GM19452 (cell line): Measurements from ENCODE around the gene PCYT2.

ENCODE experiments used
- ATAC-seq: cut with Tn5 transposase; IDR thresholded peaks from one replicate; pipeline ENCODE4 v1.9.1; 2021; ENCODE audit not compliant: unreplicated experiment

PCYT2 gene

DNA sequence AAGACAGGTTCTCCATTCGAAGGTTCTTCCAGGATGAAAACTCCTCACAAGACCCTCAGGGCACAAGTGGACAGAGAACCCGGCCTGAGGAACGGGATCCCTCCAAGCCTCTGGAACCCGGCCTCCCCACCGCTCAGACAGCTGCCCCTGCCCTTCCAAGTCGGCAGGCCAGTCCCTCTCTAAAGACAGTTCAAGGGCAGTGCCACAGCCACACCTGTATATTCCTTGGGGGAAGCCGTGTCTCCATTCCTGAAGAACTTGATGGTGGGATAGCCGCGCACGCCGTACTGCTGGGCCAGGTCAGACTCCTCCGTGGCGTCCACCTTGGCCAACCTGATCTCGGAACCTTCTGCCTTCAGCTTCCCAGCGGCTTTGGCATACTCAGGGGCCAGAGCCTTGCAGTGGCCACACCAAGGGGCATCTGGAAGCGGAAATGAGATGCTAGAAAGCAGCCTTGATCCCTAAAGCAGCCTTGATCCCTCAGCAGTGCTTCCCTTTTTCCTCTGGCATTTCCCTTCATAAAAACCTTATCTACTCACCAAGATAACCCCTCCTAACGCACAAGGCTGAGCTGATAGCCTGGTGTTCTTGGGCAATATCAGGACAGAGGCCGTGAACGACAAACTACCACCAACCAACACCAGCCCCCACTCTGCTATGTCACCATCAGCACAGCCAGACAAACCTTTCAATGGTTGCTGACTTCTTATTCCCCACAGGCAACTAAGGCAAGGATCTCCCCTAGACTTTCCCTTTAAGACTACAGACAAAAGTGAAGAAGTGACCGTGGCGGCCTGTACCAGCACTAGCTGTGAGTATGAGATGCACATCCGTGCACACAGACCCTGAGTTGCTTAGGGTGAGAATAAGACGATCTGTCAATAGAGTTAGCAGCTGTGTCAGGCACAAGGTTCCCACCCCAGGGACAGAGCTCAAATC is 52.0 kb downstream of the PCYT2 start:
- no peak for ATAC-seq

DNA sequence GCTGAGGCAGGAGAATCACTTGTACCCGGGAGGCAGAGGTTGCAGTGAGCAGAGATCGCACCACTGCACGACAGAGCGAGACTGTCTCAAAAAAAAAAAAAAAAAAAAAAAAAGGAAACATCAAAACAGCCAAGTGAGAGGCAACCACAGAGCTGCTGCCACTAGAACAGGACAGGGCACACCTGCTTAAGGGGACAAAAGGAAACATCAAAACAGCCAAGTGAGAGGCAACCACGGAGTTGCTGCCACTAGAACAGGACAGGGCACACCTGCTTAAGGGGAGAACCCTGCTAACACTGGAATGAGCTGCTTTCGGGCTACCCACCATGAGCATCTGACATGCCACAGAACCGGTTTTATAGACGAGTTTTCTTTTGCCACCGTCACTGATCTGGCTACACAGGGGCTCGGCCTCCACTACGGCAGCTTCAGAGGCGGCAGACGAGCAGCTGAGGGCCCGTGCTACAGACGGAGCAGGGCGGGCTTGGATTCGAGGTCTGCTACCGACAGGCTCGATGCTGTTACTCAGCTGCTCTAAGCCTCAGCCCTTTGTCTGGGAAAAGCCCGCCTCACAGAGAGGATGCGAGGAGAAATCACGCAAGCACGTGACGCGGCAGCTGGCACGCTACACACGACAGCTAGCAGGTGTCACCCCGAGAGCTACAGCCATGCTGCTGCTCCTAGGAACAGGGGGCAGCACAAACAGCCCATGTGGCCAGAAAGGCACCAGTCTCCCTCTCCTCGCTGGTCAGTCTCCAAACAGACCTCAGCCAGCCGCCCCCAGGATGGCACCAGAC is 52.8 kb downstream of the PCYT2 start:
- ATAC-seq: no peak

DNA sequence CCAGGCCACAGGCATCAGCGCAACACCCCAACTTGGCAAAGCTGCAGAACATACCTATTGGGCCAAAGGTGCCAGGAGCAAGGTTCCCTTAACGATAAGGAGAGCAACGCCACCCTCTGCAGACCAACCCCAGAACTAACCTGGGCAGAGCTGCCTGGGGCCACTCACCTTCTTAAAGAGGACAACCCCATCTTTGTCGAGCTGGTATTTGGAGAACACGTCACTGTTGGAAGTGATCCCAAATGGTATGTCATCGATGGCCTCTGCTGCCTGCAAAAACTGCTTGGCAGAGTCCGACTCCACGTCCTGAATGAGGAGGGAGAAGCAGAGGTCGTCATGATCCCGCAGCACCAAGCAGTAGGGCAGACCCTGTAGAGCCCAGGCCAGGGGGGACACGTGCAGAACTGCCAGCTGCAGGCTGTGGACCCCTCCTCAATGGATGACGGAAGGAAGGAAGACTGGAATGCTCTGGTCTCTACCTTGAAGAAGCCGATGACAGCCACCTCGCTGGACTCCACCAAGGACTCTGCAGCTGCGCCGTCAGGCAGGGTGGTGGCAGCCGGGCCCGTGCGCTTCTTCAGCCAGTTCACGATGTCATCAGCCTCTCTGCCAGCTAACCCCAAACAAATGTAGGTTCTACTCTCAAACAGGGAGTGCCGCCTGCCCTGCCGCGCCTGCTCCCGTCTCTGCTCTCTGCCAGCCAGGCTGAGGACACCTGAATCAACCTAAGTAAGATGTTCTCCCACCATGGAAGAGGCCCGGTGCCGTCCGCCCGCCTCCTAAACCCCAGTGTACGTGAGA is 56.0 kb downstream of the PCYT2 start:
- ATAC-seq: no peak

DNA sequence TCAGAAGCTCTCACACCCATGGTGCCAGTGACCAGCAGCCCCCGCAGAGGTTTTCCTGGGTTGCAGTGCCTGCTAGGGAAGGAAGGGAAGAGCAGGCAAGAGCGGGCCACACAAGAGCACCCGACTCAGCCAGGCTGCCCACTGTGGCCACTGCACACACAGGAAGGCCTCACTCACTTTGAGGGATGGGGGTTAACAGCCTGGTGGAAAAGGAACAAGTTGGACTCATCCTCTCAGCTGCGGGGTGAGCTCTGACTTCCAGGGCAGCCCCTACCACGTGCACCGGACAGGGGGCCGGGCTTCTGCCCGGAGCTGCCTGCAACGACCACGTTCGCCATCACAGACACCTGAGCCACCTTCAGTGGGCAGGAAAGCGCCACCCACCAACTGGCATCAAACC is 59.0 kb downstream of the PCYT2 start:
- ATAC-seq: no peak

DNA sequence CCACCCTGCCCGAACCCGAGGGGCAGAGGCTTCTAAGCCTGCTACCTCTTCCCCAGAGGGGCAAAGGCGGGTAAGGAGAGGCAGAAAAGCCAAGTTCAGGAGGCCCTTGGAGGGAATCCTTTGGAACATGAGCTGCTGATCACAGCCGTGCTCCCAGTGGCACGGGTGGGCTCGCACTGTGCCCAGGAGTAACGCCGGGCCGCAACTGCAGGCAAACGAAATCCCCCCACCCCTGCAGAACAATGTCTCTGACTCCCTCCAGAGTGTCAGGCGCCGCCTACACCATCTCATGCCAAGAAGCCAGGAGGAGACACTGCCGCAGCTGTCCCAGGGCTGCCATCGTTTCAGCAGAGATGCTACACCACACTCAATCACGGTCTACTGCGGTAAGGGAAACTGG is 59.8 kb downstream of the PCYT2 start:
- no peak for ATAC-seq
